Adrenal gland (tissue), 5 donors: ENCODE results near the gene ACER3.

Experiments
- CTCF ChIP-seq, 6 experiments: fragments of 450-650 bp in 4 of 6; fragments of 200-600 bp in 2 of 6; sonication (generic) in 1 of 6; IDR thresholded peaks; 1 replicate in 5 of 6; 2 replicates in 1 of 6; pipeline versions ENCODE4 v1.5.1 to v1.8.0; 2016 to 2021; ENCODE audit warnings: antibody characterized with exemption in 6 of 6, mild to moderate bottlenecking in 2 of 6, moderate library complexity in 1 of 6
- POLR2A ChIP-seq, 2 donors: fragments of 450-650 bp; IDR thresholded peaks; one replicate each; pipeline ENCODE4 v1.6.1; 2017; ENCODE audit warnings: antibody characterized with exemption in 2 of 2, mild to moderate bottlenecking in 2 of 2, moderate library complexity in 1 of 2
- donor health status: DM: no; HTN: no; CAD: no.

- no peak for TF ChIP-seq CTCF (IDR thresholded peaks at IDR 0.05)
- no peak for TF ChIP-seq POLR2A (IDR thresholded peaks at IDR 0.05)
These were observed 34.9 kb upstream of the ACER3 start for GRCh38 chr11:76825726-76826396.
